Measurements from ENCODE around the gene GOT1. TPM values are rescaled to one million over a fixed set of nuclear protein-coding genes. Genes with fewer than 3 reads are reported as not detected.

The GOT1 gene
- total RNA-seq, 1 donor from 2014 or later = 37.2 TPM

- no peak for TF ChIP-seq CTCF (IDR thresholded peaks at IDR 0.05; ENCODE audit: partially characterized antibody, unreplicated experiment)
- Mint-ChIP-seq H3K27me3 (ENCODE audit: unreplicated experiment) (peaks cover 1% of the 10 kb centered on the region), H3K4me3 (ENCODE audit: unreplicated experiment) (no peak overlapping the region), H3K36me3 (ENCODE audit: unreplicated experiment) (no peaks in the 10 kb centered on the region), H3K4me1 (ENCODE audit: low read depth, unreplicated experiment) (peaks cover under 1% of the 10 kb centered on the region), H3K27ac (ENCODE audit: unreplicated experiment) (no peak overlapping the region), H3K9me3 (ENCODE audit: unreplicated experiment) (peaks cover 1% of the 10 kb centered on the region)
- DNase-seq = no peak
Measured at GRCh38 chr10:99424656-99425055, 5.8 kb downstream of the GOT1 start.

- H3K27ac Mint-ChIP-seq (ENCODE audit: unreplicated experiment) = no peak overlapping the region
- no peaks in the 10 kb centered on the region for H3K9me3 Mint-ChIP-seq (ENCODE audit: unreplicated experiment)
- no peak overlapping the region for H3K4me3 Mint-ChIP-seq (ENCODE audit: unreplicated experiment)
- TF ChIP-seq CTCF (IDR thresholded peaks at IDR 0.05; ENCODE audit: partially characterized antibody, unreplicated experiment) = no peak
- no peaks in the 10 kb centered on the region for H3K27me3 Mint-ChIP-seq (ENCODE audit: unreplicated experiment)
- peaks cover 6% of the 10 kb centered on the region for H3K36me3 Mint-ChIP-seq (ENCODE audit: unreplicated experiment)
- no peaks in the 10 kb centered on the region for H3K4me1 Mint-ChIP-seq (ENCODE audit: low read depth, unreplicated experiment)
- DNase-seq = no peak
Measured at GRCh38 chr10:99422529-99423096, 7.8 kb downstream of the GOT1 start.

- Mint-ChIP-seq H3K27me3 (ENCODE audit: unreplicated experiment) (no peaks in the 10 kb centered on the region), H3K9me3 (ENCODE audit: unreplicated experiment) (no peaks in the 10 kb centered on the region), H3K4me1 (ENCODE audit: low read depth, unreplicated experiment) (no peaks in the 10 kb centered on the region), H3K4me3 (ENCODE audit: unreplicated experiment) (no peak overlapping the region), H3K36me3 (ENCODE audit: unreplicated experiment) (peaks cover 6% of the 10 kb centered on the region), H3K27ac (ENCODE audit: unreplicated experiment) (no peak overlapping the region)
- DNase-seq = no peak
- TF ChIP-seq CTCF (IDR thresholded peaks at IDR 0.05; ENCODE audit: partially characterized antibody, unreplicated experiment) = no peak
Measured at GRCh38 chr10:99421233-99421739, 9.1 kb downstream of the GOT1 start.

- Mint-ChIP-seq H3K36me3 (ENCODE audit: unreplicated experiment) (peaks cover 6% of the 10 kb centered on the region), H3K4me1 (ENCODE audit: low read depth, unreplicated experiment) (no peaks in the 10 kb centered on the region), H3K27ac (ENCODE audit: unreplicated experiment) (no peak overlapping the region), H3K27me3 (ENCODE audit: unreplicated experiment) (peaks cover under 1% of the 10 kb centered on the region), H3K9me3 (ENCODE audit: unreplicated experiment) (peaks cover 2% of the 10 kb centered on the region), H3K4me3 (ENCODE audit: unreplicated experiment) (no peak overlapping the region)
- TF ChIP-seq CTCF (IDR thresholded peaks at IDR 0.05; ENCODE audit: partially characterized antibody, unreplicated experiment) = no peak
- no peak for DNase-seq
Measured at GRCh38 chr10:99419688-99420087, 10.7 kb downstream of the GOT1 start.

- Mint-ChIP-seq H3K4me3 (ENCODE audit: unreplicated experiment) (no peak overlapping the region), H3K9me3 (ENCODE audit: unreplicated experiment) (peaks cover 2% of the 10 kb centered on the region), H3K27ac (ENCODE audit: unreplicated experiment) (no peak overlapping the region), H3K4me1 (ENCODE audit: low read depth, unreplicated experiment) (no peaks in the 10 kb centered on the region), H3K36me3 (ENCODE audit: unreplicated experiment) (peaks cover 6% of the 10 kb centered on the region), H3K27me3 (ENCODE audit: unreplicated experiment) (peaks cover 2% of the 10 kb centered on the region)
- no peak for TF ChIP-seq CTCF (IDR thresholded peaks at IDR 0.05; ENCODE audit: partially characterized antibody, unreplicated experiment)
- no peak for DNase-seq
Measured at GRCh38 chr10:99418910-99419624, 11.4 kb downstream of the GOT1 start.
